ENCODE results near the gene ACAA2. TPM values are rescaled to one million over a fixed set of nuclear protein-coding genes. Genes with fewer than 3 reads are reported as not detected.

The ACAA2 gene
- polyA plus RNA-seq, 3 donors: 20.8 to 109 (median 97.6) TPM

GRCh38 chr18:49843778-49844625 is 30.7 kb upstream of the ACAA2 start:
- intact Hi-C loops (cut with micrococcal nuclease): no loop called here
- Histone ChIP-seq H3K79me2 (ENCODE audit: insufficient read depth, low read length) (no peaks in the 10 kb centered on the region), H3K36me3 (replicated peaks in 1 of 2; ENCODE audit: control insufficient read depth in 1 of 2, insufficient read depth in 2 of 2, low read length in 2 of 2) (no peaks in the 10 kb centered on the region), H4K20me1 (ENCODE audit: insufficient read depth, low read length) (no peaks in the 10 kb centered on the region), H3K4me2 (replicated peaks; ENCODE audit: extremely low read depth, low read length, poor library complexity, severe bottlenecking) (no peak overlapping the region), H3K27ac (ENCODE audit: low read depth in 1 of 2, low read length in 2 of 2) (no peak overlapping the region), H3K9ac (ENCODE audit: insufficient read depth, low read length, poor library complexity, severe bottlenecking) (no peak overlapping the region), H2AFZ (ENCODE audit: insufficient read depth, low read depth, low read length, poor library complexity, severe bottlenecking) (no peak overlapping the region), H3K27me3 (ENCODE audit: control insufficient read depth in 2 of 2, insufficient read depth in 2 of 2, low read length in 2 of 2) (no peaks in the 10 kb centered on the region), H3K4me3 (replicated peaks in 1 of 3; ENCODE audit: low read depth in 2 of 3, low read length in 3 of 3) (no peak overlapping the region), H3K4me1 (ENCODE audit: control insufficient read depth in 1 of 2, insufficient read depth in 2 of 2, low read length in 2 of 2) (no peaks in the 10 kb centered on the region), H3K9me3 (replicated peaks in 1 of 2; ENCODE audit: control insufficient read depth in 1 of 2, insufficient read depth in 1 of 2, low read length in 2 of 2) (no peaks in the 10 kb centered on the region)
- H3K27me3 Mint-ChIP-seq (ENCODE audit: low read depth in 3 of 3): peaks cover 1 to 6% (median 2%) of the 10 kb centered on the region in 3 donors
- peaks cover 0 to 1% (median 0%) of the 10 kb centered on the region in 7 donors for H3K9me3 Mint-ChIP-seq
- no peak overlapping the region for H3K4me3 Mint-ChIP-seq
- 100% methylated on average over 6 of the region's 6 CpGs for WGBS (ENCODE audit: insufficient coverage)
- no peaks in the 10 kb centered on the region for H3K4me1 Mint-ChIP-seq
- DNase-seq: no peak
- H3K36me3 Mint-ChIP-seq: no peaks in the 10 kb centered on the region
- no peak for TF ChIP-seq CTCF (IDR thresholded peaks at IDR 0.05)
- no peak overlapping the region for H3K27ac Mint-ChIP-seq

- Histone ChIP-seq H3K9ac (ENCODE audit: insufficient read depth, low read length, poor library complexity, severe bottlenecking) (no peak overlapping the region), H3K4me1 (ENCODE audit: control insufficient read depth in 1 of 2, insufficient read depth in 2 of 2, low read length in 2 of 2) (no peaks in the 10 kb centered on the region), H2AFZ (ENCODE audit: insufficient read depth, low read depth, low read length, poor library complexity, severe bottlenecking) (no peak overlapping the region), H3K4me2 (replicated peaks; ENCODE audit: extremely low read depth, low read length, poor library complexity, severe bottlenecking) (no peak overlapping the region), H4K20me1 (ENCODE audit: insufficient read depth, low read length) (no peaks in the 10 kb centered on the region), H3K9me3 (replicated peaks in 1 of 2; ENCODE audit: control insufficient read depth in 1 of 2, insufficient read depth in 1 of 2, low read length in 2 of 2) (no peaks in the 10 kb centered on the region), H3K79me2 (ENCODE audit: insufficient read depth, low read length) (no peaks in the 10 kb centered on the region), H3K36me3 (replicated peaks in 1 of 2; ENCODE audit: control insufficient read depth in 1 of 2, insufficient read depth in 2 of 2, low read length in 2 of 2) (no peaks in the 10 kb centered on the region), H3K27ac (ENCODE audit: low read depth in 1 of 2, low read length in 2 of 2) (no peak overlapping the region), H3K4me3 (replicated peaks in 1 of 3; ENCODE audit: low read depth in 2 of 3, low read length in 3 of 3) (no peak overlapping the region), H3K27me3 (ENCODE audit: control insufficient read depth in 2 of 2, insufficient read depth in 2 of 2, low read length in 2 of 2) (no peaks in the 10 kb centered on the region)
- Mint-ChIP-seq H3K9me3 (peaks cover 0 to 1% (median 0%) of the 10 kb centered on the region in 7 donors), H3K27ac (no peak overlapping the region), H3K4me1 (no peaks in the 10 kb centered on the region), H3K4me3 (no peak overlapping the region), H3K27me3 (ENCODE audit: low read depth in 3 of 3) (peaks cover 1 to 3% (median 2%) of the 10 kb centered on the region in 3 donors), H3K36me3 (no peaks in the 10 kb centered on the region)
- no peak for TF ChIP-seq CTCF (IDR thresholded peaks at IDR 0.05)
- WGBS (ENCODE audit: insufficient coverage): 94% methylated on average over 8 of the region's 10 CpGs
- intact Hi-C loops (cut with micrococcal nuclease): no loop called here
- DNase-seq: no peak
Observed at GRCh38 chr18:49843131-49843530, 29.8 kb upstream of the ACAA2 start.
